ENCODE results near the gene PRUNE1.
A peak's percentile ranks its signal among the peaks of the same experiment; 100 is the strongest.

Gene PRUNE1

DNA sequence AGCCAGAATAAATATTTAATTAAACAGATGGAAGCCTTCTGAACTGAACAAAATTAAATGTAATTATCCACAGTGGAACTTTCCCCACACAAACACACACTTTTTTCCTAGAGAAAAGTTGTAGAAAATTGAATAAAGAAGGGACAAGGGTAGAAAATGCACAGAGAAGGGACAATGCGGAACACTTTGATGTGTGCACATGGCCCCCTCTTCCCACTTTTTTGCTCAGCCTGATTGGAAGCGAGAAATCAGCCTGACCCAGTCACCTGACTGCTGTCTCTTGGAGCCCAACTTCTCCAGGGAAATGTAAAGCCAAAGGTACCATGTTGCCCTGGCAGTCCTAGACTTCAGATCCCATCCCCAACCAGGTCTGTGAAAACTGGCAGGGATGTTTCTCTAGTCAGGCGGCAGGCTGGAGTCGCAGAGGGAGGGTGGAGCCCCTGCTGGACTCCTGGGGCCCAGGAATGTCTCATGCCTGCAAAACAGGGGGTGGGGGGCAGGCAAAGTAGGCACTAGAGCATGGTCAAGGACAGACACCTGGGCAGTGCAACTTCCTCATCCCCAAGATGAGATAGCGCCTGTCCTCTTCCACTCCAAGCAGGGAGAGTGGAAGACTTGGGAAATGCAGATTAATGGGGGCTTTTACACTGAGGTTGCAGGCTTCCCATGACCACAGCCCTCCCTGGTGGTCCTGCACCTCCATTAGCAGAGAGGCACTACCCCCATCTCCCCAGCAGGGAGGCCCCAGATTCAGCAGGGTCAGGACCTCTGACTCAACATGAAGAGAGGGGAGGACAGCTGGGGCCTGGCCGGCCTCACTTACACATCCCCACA lies 36.4 kb upstream of the PRUNE1 start:
- no peak for DNase-seq (ENCODE audit: low read depth, low spot score)
- TF ChIP-seq CTCF (IDR thresholded peaks at IDR 0.05; ENCODE audit: insufficient read depth, low read length, missing control alignments) = no peak
- peak overlapping the region; percentile 13 for H3K4me3 ChIP-seq (ENCODE audit: low read depth, low read length)
- POLR2A ChIA-PET = interaction anchor here (1.0 kb wide), 1 partner anchor 10 kb away, joined by 3 read pairs; no protein-coding TSS in a partner anchor
- CTCF ChIA-PET = interaction anchor here (1.0 to 19.7 kb wide), 4 partner anchors 8 to 28 kb away, joined by 3 to 551 read pairs (median 28); partner anchors contain the start of genes ANXA9 and MINDY1

- H3K4me3 ChIP-seq (ENCODE audit: low read depth, low read length) = peak overlapping the region; percentile 78
- DNase-seq (ENCODE audit: low read depth, low spot score) = no peak
- ChIA-PET POLR2A (no interaction called here), CTCF (interaction anchor here (1.0 to 19.7 kb wide), 2 partner anchors 9 to 27 kb away, joined by 3 to 551 read pairs; partner anchors contain the start of genes ANXA9 and MINDY1)
- no peak for TF ChIP-seq CTCF (IDR thresholded peaks at IDR 0.05; ENCODE audit: insufficient read depth, low read length, missing control alignments)
Measured at GRCh38 chr1:150972417-150972940, 35.8 kb upstream of the PRUNE1 start.

DNA sequence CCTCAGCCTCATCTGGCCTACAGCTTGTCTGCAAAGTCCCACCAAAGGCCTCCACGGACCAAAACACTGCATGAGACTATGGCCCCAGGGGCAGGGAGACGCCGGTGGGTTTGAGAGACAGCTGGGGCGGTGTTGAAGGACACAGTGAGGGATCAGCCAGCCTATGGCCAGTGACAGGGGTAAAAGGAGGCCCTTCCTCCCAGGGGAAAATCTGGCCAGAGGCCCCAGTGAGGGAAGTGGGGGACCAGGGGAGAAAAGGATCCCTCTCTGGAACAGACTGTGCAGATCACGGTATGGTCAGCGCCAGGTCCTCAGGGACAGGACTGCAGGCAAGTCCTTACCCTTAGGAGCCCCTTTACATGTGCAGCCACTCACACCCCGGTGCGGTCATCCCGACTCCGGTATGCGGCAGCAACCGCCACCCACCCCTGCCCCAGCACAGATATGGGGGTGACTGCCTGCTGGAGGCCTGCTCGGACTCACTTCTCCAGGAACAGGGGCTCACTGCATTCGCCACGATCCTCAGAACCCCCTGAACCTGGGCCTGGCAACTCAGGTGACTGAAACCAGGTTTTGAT lies 34.9 kb upstream of the PRUNE1 start:
- DNase-seq (ENCODE audit: low read depth, low spot score) = no peak
- CTCF ChIA-PET = interaction anchor here (0.6 to 19.7 kb wide), 6 partner anchors 8 to 87 kb away, joined by 3 to 551 read pairs (median 4); partner anchors contain the start of genes ANXA9, MINDY1 and MLLT11

DNA sequence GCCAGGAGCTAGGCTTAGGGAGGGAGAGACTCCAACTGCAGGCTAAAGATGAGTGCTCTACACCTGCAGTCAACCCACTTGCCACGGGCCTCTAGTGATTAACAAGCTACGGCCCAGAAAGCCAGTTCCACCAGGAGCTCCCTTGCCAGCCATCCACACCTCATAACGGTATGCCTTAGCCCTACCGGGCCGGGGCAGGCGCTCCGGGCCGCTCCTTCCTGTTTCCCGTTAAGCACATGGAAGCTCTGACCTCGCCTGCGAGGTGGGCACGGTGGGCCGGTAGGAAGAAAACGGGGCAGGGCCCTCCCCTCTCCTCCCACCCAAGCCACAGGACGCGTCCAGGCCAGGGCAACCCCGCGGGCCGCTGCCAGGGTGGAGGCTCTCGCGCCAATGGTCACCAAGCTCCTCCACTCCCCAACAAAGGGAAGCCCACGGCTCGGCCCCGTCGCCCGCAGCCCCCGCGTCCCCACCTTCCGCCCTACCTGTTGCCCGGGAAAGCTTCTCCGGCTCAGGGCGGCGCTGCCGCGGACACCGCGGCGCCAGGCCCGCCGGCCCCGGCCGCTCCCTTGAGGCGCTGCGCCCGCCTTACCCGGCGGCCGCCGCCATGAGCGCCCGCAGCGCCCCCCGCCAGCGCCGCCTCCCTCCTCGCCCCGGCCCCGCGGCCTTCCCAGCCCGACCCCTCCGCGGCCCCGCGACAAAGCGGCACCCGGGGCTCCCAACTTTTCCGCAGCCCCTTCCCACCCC lies 34.2 kb upstream of the PRUNE1 start:
- H3K4me3 ChIP-seq (ENCODE audit: low read depth, low read length) = peak overlapping the region; percentile 78
- DNase-seq (ENCODE audit: low read depth, low spot score) = no peak
- no peak for TF ChIP-seq CTCF (IDR thresholded peaks at IDR 0.05; ENCODE audit: insufficient read depth, low read length, missing control alignments)
- CTCF ChIA-PET = interaction anchor here (0.6 to 19.7 kb wide), 5 partner anchors 9 to 86 kb away, joined by 3 to 551 read pairs (median 4); partner anchors contain the start of genes MINDY1 and MLLT11
- POLR2A ChIA-PET = interaction anchor here (0.8 to 1.5 kb wide), 3 partner anchors 11 to 395 kb away, joined by 3 to 5 read pairs (median 3); partner anchors contain the start of genes MCL1 and MINDY1

More for the DNA sequence above, 34.9 kb upstream of the PRUNE1 start:
- peak overlapping the region; percentile 78 for H3K4me3 ChIP-seq (ENCODE audit: low read depth, low read length)
- POLR2A ChIA-PET = interaction anchor here (0.8 to 1.5 kb wide), 2 partner anchors 10 to 33 kb away, joined by 3 to 5 read pairs; partner anchors contain the start of gene MINDY1
- TF ChIP-seq CTCF (IDR thresholded peaks at IDR 0.05; ENCODE audit: insufficient read depth, low read length, missing control alignments) = no peak

DNA sequence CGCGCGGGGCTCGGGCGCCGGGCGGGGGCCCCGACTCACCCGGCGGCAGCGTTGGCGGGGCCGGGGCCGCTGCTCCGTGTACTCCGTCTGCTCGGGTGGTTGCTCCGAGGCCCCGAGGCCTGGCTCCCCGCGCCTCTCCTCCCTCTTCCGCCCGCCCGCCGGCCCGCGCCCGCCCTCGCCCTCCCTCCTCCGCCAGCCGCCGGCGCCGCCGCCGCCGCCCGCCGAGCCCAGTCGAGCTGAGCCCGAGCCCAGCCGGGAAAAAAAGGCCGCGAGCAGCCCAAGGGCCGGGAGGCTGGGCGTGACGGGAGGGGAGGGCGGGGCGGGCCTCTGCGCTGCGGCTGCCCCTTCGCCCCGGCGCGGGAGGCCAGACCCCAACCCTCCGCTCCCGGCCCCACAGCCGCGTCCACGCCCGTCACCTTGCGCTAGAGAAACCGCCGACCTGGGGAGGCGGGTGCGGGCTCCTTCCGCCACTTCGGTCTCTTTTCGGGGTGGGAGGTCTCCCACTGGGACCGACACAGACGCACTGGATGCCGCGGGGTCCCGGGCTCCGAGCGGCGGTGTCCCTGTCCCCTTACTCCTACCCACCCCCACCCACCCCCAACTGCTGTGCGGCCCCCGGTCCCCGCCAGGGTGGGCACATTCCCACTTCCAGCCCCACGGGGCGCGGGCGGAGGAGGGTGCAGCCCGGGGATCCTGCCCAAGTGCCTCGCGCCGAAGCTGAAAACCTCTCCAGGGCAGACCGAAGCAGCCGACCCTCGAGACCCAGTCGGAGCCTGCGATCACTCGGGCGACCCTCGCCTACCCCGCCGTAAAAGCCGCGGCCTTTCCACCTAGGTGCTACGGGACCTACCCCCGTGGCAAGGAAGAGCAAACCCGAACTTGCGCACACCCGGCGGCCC lies 33.4 kb upstream of the PRUNE1 start, which contains the start of gene CERS2:
Gene CERS2 (minus strand): TSS at position 256 of the 899 bp plus-strand sequence. CDS start 5,745 bp downstream, outside the sequence.
- DNase-seq (ENCODE audit: low read depth, low spot score) = no peak
- ChIA-PET CTCF (interaction anchor here (2.3 to 19.7 kb wide), 3 partner anchors 10 to 25 kb away, joined by 11 to 551 read pairs (median 67); partner anchors contain the start of gene MINDY1), POLR2A (interaction anchor here (1.0 to 1.5 kb wide), 2 partner anchors 32 to 396 kb away, joined by 3 to 5 read pairs; partner anchors contain the start of genes MCL1 and MINDY1)
- TF ChIP-seq CTCF (IDR thresholded peaks at IDR 0.05; ENCODE audit: insufficient read depth, low read length, missing control alignments) = no peak
- H3K4me3 ChIP-seq (ENCODE audit: low read depth, low read length) = peak within 1 kb of the TSS; percentile 78
